NCI-H2029 (cell line): ENCODE results near the gene TNPO3.

Source experiments
- DNase-seq: peaks from one replicate; lab custom pipeline; 2025; lab: John Stamatoyannopoulos, UW

Gene TNPO3

DNA sequence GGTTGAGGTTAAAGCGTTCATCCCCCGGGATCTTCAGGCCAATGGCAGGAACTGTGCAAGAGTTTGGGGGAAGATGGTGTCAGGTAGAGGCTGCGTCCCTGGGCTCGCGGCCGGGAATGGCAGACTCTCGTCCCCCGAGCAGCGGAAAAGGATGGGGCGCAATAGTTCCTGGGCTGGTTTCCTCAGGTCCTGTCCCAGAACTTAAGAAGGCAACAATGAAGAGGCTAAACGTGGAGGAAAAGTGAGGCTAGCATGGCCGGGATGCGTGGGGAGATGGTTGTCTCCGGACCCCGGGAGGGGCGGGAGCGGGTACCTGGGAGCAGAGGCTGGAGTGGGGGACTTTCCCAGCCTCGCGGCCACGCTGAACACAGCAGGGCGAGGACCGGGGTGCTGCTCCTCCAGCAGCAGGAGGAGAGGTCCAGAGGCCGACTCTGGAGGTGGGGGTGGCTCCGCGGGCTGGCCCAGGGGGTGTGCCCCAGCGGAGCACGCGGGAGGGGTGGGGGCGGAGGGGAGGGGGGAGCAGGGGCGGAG lies 116.3 kb downstream of the TNPO3 start:
- no peak for DNase-seq

DNA sequence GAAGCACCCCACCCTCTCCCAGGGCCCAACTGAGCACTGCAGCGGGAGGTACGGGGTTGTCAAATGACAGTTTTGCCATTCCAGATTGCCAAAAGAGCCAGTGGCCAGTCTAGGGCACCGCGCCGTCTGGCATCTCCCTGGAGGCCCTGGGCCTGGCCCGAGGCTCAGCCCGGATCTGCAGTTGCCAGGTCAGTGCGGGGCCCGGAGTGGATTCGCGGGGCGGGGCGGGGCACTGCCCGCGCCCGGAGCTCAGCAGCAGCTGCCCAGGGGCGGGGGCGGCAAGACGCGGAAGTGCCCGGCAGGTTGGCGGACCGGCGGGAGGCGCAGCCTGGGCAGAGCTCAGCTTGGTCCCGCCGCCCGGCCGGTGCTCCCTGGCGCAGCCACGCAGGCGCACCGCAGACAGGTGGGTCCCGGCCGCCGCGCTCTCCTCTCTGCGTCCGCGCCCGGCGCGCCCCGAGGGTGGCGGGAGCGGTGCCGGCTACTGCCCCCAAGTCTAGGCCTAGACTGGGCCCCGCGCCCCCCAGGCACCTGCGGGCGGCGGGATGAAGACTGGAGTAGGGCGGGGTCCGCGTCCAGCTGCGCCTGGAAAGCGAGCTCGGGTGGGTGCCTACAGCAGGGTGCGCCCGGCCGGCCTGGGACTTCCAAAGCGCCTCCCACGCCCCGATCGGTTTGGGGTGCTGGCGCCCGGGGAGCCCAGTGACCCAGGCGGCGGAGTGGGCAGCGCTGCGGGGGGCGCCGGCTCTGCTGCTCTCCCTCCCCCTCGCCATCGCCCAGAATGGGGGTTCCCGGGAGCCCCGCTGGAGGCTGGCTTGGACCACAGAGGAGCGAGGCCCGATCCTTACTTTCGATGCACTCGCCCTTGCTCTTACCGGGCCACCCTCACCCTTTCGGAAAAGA lies 117.0 kb downstream of the TNPO3 start, which contains the start of gene IRF5:
TSS of gene IRF5 (plus strand) at position 281 of the 897 bp plus-strand sequence. CDS start 4,155 bp downstream, outside the sequence.
- no peak for DNase-seq

DNA sequence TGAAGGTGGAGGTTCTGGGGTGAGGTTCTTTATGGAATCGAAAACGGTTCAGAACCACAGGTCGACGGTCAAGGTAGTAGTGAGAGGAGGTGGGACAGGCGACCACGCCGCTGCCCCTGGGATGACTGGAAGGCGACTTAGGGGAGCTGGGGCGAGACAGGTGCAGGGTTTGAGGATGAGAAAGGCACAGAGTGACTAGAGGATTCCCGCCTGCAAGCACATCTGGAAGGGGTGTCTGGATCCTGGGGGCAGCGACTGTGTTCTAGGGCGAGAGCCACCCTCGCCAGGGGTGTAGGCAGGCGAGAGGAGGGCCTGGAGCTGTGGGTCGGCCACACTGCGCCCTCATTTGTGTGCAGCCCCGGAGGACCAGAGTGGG lies 117.7 kb downstream of the TNPO3 start:
- DNase-seq = no peak

DNA sequence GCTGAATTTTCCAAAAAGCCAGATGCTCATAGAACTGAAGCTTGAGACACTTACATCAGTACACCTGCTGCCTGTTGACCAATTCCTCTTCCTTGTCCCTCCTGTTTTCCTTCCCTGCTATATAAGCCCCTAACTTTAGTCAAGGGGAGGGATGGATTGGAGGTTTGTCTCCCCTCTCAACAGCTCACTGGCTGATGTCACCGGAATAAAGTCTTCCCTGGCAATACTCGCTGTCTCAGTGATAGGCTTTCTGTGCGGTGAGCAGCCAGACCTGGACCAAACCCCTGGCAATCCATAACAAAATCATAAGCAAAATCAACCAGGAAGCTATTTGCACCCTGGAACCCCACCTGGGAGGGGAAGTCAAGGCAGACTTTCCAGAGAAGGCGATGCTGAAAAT lies 118.1 kb downstream of the TNPO3 start:
- no peak for DNase-seq

DNA sequence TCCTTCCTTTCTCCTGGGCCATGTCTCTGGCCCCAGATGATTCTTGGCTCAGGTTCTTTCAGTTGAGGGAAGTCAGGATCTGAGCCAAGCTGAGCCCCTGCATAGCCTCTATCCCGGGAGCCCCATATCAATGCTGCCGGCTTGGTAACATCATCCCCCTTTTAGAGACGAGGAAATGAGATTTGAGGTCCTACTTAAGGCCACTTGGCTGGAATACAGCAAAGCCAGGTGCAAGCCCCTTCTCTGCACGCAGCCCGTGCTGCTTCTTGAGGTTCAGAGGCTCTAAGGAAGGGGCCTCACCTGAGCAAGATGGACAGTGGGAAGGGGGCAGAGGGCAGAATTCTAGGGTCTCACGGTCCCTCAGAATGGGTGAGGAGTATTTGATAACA lies 119.6 kb downstream of the TNPO3 start:
- DNase-seq = no peak

DNA sequence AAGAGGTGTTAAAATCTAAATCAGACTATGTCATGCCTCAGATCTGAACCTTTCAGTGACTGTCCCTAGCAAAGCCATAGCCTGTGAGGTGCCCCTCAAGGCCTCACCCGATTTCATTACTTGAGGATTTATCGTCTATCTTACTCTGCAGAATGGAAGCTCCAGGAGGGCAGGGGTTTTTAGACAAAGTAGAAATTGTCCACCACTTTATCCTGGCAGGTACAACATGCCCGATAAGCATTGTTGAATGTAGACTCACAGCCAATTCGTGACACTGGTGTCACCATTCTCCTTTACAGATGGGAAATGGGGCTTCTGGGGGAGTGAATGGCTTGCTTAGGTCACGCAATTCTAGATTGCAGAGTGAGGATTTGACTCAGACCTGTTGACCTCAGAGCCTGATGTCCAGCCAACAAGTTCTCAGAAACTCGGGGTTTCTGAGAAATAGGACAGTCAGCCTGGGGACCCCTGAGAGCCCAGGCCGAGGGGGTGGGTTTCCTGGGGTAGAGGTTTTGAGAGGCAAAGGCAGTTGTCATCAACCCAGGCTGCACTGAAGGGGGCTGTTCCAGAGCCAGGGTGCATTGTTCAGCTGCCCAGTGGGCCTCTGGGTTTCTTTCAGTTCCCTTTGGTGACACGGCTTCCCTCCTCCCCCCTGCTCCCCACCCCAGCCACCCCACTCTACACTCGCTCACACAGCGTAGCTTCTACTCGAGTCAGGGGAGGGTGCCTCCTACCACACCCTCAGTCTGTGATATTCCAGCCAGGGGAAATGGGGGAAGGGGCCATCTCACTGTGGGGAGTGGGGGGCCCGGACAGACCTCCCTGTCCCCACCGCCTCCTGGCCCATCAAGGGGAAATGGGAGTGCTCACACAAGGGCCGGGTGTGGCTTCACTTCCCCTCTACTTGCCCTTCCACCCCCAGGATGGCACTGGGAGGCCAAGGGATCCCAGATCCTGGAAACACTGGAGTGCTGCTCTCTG lies 120.3 kb downstream of the TNPO3 start:
- DNase-seq = no peak

DNA sequence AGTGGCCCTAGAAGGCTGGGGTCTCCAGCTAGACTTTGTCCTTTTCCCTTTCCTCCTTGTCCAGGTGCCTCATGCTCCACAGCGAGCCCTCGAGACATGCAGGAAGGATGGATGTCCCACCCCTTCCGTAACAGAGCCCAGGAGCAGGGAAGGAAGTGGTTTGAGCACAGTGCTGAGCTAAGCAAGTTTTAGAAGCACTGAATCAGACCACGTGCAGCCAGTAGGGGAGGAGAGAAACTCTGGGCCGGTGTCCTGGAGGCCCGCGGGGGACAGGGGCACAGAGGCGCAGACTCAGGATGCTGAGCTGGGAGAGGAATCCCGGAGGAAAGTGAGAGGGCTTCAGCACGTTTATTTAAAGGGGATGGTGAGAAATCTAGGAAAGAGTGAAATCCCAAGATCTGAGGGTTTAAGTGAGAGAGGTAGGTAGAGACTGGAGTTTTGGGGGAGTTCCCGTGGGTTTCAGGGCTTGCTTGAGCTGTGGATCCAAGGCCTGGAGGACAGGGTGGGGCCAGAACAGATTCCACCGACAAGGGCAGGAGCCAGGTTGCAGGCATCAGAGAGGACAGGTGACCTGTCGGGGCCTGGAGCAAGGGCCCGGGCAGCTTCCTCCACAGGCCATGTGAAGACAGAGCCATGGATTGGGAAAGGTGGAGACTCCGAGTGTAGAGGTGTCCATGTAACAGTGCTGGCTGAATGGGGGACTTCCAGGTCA lies 121.6 kb downstream of the TNPO3 start:
- DNase-seq = no peak

DNA sequence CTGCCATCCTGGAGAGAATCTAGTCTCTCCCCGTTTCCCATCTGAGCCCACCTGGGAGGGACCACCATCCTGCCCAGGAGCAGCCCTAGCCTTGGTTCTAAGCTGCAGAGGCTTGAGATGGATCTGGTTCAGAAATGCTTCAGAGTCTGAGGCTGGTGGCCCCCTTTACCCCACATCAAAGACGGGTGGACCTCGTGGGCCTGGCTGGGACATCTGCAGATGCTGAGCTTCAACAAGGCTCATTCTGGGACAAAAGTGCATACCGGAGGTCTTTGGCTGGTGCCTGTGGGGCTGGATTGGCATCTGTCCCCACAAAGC lies 122.1 kb downstream of the TNPO3 start:
- no peak for DNase-seq

DNA sequence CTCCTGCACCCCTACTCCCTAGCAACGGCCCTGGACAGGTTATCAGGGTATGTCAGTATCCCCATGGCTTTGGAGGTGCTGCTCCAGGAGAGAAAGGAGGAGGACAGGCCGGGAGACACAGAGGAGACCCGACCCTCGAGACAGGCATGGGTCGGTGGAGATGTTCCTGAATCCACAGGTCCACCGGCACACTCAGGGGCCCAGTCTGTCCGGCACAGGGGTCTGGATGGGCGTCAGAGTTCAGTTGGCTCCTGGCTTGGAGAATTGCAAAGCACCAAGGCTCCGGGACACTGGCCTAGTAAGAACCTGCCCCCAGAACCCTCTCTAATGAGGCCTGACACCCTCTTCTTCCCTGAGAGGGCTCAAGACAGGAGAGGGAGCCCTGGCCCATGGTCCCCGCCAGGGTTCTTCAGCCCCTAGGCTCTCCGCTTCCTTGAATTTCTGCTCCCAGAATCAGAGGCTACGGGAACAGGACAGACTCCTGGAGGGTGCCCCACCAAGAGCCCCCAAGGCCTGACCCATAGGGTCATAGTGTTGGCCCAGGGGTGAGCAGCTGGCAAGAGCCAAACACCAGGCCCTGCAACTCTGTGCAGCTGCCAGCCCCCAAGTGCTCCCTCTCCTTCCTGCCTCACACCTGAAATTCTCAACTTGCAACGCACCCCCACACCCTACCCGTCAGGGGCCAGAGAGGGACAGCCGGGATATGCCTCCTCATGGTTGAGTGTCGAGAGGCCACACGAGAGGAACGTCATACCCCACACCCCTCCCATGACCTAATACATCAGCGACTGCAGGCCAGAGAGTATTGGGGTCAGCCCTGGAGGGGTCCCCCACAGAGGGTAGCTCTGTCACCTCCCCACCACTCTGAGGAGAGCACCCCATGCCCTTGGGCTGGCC lies 122.7 kb downstream of the TNPO3 start:
- no peak for DNase-seq

DNA sequence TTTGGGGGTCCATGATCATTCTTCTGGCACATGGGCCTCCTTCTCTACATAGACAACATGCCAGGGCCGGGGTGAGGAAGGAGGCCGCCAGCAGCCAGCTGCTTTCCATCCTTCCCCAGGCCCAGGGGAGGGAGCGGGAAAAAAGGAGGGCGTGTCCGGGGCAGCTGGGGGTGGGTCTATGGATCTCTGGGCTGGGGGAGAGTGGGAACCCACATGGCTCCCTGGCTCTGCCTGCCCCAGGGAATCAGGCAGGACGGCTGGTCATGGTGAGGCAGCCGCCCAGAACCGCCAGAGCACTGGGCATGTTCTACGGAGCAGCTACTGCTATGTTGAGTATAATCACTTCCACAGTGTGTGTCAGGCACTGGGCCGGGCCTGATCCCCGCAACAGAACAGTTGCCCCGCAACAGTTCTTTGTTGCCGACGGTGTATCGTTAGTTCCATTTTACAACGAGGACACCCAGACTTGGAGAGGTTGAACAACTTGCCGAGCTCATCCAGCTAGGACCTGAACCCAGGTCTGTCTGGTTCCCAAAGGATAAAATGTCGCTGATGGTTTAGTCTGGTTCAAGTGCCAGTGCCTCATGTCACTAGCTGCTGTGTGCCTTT lies 123.6 kb downstream of the TNPO3 start:
- no peak for DNase-seq

DNA sequence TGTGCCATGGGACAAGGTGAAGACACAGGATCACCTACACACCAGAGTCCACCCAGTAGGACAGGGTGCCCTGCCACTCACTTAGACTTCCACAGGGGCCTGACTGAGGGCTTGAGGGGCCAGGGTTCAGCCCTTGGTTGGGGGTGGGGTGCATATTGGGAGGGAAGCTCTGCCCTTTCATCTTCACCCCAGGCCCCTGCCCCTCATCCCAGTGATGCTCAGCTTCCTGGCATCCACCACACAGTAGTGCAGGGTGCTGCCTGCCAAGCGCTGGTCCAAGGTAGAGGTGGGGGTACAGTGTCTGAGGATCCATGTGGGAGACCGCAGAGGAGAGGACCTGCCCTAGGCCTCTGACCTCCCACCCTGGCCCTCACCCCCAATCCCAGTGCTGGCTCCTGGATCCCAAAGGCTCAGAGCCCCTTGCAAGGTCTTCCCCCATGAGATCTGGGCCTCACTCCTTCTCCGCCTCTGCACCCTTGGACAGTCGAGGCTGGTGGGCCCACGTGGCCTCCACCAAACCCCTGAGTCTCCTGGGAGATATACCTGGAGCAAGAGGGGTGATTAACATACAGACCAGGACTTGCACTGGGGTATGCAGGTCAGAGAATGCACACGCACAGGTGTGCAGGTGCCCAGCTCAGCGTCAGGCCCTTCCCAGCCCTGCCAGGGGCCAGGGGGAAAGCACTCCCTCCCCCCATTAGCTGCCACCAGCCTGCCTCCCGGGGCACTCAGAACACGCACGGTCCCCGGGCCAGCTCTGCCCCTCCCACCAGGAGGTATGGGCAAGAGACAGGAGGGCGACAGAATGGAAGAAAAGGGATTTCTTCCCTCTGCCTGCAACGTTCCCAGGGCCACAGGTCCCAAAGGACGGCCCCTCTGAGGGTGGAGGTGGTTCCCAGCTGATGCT lies 125.8 kb downstream of the TNPO3 start:
- DNase-seq = no peak

DNA sequence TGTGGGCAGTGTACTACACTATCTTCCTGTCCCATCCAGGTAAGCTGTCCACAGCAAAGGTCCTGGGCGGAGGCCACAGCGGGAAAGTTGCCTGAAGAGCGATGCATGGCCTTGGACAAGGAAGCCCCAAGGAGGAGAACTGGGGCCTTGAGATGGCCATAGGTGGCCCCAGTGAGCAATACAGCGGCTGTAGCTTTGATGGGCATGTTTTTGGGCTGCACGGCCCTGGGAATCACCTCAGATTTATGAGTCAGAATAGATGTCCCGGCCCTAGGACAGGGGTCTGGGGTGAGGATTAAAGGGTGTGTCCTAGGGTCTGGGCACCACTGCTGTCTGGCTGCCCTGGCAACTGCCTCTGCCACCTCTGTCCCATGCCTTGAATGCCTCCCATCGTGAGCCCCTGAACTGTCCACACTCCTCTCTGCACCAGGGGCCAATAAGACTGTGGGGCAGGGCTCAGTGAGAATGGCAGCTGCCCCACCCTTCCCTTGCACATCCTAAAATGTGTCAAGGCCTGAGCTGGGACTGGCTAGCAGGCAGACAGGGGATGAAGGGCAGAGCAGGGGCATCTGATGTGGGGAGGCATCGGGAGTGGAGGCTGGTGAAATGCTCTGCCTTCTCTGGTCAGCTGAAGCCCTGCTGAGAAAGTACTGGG lies 126.6 kb downstream of the TNPO3 start:
- DNase-seq = no peak

DNA sequence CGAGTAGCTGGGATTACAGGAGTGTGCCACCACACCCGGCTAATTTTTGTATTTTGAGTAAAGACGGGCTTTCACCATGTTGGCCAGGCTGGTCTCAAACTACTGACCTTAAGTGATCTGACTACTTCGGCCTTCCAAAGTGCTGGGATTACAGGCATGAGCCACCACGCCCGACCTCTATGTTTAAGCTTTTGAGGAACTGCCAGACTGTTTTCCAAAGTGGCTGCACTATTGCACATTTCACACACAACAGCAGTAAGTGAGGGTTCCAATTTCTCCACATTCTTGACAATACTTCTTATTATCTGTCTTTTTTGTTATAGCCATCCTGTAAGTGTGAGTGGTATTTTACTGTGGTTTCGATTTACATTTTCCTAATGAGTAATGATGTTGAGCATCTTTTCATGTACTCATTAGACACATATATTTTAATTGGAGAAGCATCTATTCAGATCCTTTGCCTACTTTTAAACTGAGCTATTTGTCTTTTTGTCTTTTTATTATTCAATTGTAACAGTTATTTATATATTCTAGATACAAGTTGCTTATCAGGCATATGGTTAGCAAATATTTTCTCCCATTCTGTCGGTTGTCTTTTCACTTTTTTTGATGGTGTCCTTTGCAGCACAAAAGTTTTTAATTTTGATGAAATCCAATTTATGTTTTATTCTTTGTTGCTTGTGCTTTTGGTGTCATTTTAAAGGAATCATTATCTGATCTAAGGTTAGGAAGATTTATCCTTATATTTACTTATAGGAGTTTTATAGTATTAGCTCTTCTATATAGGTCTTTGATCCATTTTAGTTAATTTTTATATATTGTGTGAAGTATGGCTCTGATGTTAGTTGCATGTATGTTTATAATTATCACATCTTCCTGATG lies 130.0 kb downstream of the TNPO3 start:
- DNase-seq = no peak

DNA sequence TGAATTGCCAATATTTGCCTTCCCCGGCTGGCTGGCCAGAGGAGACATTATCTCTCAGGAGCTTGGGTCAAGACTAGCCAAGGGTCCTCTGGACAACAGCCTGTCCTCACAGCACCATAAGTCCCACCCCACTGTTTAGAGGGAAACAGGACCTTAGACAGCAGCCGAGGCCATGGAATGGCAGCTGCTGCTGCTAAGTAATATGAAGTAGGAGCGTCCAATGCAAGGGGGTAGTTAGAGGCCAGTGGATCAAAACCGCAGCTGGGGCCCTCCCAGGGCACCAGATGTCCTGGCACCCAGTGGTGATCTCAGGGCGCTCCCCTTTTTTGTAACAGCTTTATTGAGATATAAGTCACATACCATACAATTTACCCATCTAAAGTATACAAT lies 131.5 kb downstream of the TNPO3 start:
- DNase-seq = no peak

DNA sequence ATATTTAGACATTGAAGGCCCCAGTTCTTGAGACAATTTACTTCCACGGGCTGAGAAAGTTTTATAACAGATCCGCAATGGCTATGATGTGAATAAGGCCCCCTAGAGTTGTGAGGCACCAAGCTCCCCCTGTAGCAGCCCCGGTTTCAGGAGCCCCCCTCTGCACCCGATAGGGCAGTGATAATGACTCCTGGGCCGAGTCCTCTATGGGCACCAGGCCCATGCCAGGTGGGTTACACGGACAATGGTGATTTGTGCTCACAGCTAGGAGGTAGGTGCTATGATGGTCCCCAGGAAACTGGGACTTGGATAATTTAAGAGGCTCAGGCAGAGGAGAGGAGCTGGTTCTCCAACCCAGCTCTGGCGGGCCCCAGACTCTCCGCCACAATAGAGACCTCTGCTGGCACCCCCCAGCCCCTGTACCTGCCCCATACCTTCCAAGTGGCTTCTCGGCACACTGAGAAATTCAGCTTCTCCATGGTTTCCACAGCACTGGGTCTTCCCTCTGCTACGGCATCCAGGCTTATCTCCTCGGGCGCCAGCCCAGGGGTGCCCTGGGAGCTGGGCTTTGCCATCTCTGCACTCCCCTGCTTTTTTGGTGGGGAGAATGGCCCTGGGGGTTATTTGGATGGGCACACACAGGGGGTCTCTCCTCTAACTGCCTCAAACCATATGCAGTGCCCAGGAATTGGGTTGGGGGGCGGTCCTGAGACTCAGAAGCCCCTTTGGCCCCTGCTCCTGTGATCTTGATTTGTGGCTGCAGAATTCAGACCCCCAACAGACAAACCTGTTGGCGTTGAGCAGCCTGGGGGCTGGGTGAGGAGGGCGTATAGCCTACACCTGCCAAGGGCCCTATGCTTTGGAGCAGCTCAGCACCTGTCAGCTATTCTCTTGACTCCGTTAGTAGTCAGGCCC lies 132.2 kb downstream of the TNPO3 start:
- no peak for DNase-seq

DNA sequence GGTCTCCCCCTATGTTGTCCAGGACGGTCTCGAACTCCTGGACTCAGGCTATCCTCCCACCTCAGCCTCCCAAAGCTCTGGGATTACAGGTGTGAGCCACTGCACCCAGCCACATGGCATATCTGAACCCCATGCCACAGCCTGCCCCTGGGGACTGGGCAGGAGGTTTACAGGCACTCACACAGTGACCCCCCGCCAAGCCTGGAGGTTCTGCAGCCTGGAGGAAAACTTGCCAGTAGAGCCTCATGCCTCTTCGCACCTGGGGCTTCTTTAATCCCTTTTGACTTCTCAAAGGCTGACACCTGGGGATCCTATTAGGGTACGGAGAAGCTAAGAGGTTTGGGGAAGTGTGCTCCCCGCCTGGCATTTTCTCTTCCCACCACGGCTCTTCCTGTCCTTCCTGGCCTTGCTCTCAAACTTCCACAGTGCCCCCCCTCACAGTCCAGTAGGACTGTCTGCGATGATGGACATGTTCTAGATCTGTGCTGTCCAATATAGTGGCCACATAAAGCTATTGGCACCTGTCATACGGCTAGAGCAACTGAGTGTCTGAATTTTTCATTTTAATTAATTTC lies 133.0 kb downstream of the TNPO3 start:
- DNase-seq = no peak
